Measurements from ENCODE around the gene ZFP64. TPM values are rescaled to one million over a fixed set of nuclear protein-coding genes. Genes with fewer than 3 reads are reported as not detected.

Gene ZFP64
- total RNA-seq, 1 donor from 2014 or later: 20.3 TPM

GRCh38 chr20:52102126-52102525 is 89.5 kb downstream of the ZFP64 start:
- peaks cover 30% of the 10 kb centered on the region for H3K27me3 Mint-ChIP-seq (ENCODE audit: low read depth, unreplicated experiment)
- TF ChIP-seq CTCF (IDR thresholded peaks at IDR 0.05; ENCODE audit: insufficient read depth, low read depth, low read length): no peak
- TF ChIP-seq EZH2 (IDR thresholded peaks at IDR 0.05; ENCODE audit: insufficient read depth, low read length): no peak

More at GRCh38 chr20:52102126-52102525, 89.5 kb downstream of the ZFP64 start:
- no peak for DNase-seq (ENCODE audit: low read depth)
- Histone ChIP-seq H4K20me1 (ENCODE audit: insufficient read depth, low read length) (peaks cover 37% of the 10 kb centered on the region), H3K79me2 (ENCODE audit: insufficient read depth, low read length) (peaks cover 40% of the 10 kb centered on the region), H3K27me3 (ENCODE audit: insufficient read depth, low read length) (no peaks in the 10 kb centered on the region), H3K9ac (ENCODE audit: low read length) (no peak overlapping the region), H2AFZ (ENCODE audit: low read depth, low read length) (no peak overlapping the region), H3K4me3 (ENCODE audit: insufficient read depth, low read depth, low read length) (no peak overlapping the region), H3K4me2 (ENCODE audit: low read length) (peak overlapping the region; percentile 100), H3K4me1 (ENCODE audit: insufficient read depth, low read length) (peaks cover 14% of the 10 kb centered on the region), H3K27ac (ENCODE audit: low read depth, low read length) (no peak overlapping the region), H3K36me3 (ENCODE audit: insufficient read depth, low read length) (peaks cover under 1% of the 10 kb centered on the region), H3K9me3 (ENCODE audit: insufficient read depth, low read depth, low read length) (no peaks in the 10 kb centered on the region)
- Mint-ChIP-seq H3K36me3 (ENCODE audit: low read depth, unreplicated experiment) (peaks cover 3% of the 10 kb centered on the region), H3K9me3 (ENCODE audit: unreplicated experiment) (no peaks in the 10 kb centered on the region), H3K4me3 (ENCODE audit: unreplicated experiment) (peak overlapping the region; percentile 34), H3K4me1 (ENCODE audit: low read depth, unreplicated experiment) (peaks cover 4% of the 10 kb centered on the region), H3K27ac (ENCODE audit: unreplicated experiment) (no peak overlapping the region)
- FAIRE-seq: no peak
